ENCODE data around the gene SCUBE1.
A peak's percentile ranks its signal among the peaks of the same experiment; 100 is the strongest.
"Not testable (repeated sequence)": the region's sequence is repeated elsewhere in the genome, so short reads cannot be mapped to it uniquely, and the experiment has no call there.

The SCUBE1 gene

GRCh38 chr22:43299736-43300135, 43.4 kb downstream of the SCUBE1 start:
- no peak for DNase-seq

GRCh38 chr22:43298062-43298801, 44.9 kb downstream of the SCUBE1 start:
- no peak for DNase-seq

GRCh38 chr22:43297270-43298061, 45.7 kb downstream of the SCUBE1 start:
- no peak for DNase-seq

DNA sequence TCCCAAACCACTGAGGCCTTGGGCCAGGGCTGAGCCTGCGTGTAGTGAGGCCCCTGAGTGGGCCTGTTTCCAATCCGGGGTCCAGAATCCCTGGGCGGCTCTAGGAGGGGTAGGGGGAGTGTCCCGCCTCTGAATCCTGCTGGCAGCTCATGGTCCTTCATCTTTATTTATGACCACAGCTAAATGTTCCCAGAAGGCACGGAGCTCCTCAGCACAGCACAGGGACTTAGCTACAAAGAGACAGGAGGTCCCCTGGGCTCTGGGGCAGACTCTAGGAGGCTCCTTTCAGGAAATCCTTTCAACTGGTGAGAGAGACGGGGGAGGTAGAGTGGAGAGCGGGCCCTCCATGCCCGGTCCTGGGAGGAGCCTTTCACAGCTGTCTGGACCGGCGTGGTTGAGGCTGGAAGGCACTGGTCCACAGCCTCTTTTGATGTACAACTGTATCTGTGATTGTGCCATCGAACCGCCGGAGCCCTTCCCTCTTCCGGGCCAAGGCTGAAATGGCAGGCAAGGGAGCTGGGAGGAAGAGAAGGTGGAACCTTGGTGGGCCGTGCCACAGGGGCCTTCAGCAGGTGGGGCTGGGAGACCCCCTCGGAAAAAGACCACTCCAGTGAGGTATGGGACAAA, 46.8 kb downstream of the SCUBE1 start:
- DNase-seq: no peak

GRCh38 chr22:43295660-43296059, 47.5 kb downstream of the SCUBE1 start:
- no peak for DNase-seq

DNA sequence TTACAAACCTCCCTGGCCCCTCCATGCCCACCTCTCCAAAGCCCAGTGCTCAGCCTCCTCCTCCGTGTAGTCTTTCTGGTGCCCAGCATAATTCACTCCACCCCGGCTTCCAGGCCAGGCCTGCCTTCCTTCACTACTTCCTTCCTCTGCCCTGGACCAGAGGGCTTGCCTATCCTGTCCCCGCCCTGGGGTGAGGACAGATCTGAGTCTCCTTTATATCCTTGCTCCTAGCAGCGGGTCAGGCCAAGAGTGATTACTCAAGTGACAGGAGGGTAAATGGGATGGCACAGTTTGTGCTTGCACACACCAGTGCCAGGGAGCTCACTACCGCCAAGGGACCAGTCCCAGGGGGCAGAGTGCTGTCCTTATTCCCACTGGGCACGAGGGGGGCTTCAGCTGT, 48.0 kb downstream of the SCUBE1 start:
- DNase-seq: no peak

GRCh38 chr22:43293655-43294392, 49.3 kb downstream of the SCUBE1 start:
- no peak for DNase-seq

DNA sequence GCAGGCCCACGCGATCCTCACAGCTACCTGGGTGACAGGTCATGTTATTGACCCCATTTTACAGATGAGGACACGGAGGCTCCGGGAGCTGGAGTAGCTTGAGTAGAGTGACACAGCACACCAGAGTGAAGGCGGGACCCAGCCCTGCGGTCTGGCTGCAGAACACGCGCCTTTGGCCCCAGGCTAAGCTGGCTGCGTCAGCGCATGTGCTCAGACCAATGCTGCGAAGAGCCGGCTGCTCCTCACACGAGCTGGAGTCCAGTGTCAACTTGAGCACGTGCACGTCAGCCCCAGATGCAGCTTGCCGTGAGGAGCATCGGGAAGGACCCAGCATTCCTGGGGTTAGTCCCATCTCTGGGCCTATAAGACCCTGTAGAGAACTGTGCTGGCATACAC, 49.9 kb downstream of the SCUBE1 start:
- DNase-seq: no peak

DNA sequence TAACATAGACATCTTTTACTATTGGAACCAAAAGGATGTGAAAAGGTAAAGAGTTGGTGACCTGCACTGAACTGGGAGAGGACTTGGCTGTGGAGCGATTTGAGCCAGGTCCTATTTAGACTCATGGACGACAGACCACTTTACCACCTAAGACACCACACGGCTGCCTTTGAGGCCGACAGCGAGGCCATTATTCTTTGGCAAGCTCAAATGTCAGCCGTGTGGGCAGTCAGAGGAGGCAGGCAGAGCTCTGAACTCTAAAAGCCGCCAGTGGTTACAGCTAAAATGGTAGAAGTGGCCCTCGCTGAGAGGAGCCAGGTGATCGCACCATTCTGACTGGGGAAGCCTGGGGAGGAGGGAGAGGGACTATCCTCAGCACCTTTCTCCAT, 50.5 kb downstream of the SCUBE1 start:
- no peak for DNase-seq

DNA sequence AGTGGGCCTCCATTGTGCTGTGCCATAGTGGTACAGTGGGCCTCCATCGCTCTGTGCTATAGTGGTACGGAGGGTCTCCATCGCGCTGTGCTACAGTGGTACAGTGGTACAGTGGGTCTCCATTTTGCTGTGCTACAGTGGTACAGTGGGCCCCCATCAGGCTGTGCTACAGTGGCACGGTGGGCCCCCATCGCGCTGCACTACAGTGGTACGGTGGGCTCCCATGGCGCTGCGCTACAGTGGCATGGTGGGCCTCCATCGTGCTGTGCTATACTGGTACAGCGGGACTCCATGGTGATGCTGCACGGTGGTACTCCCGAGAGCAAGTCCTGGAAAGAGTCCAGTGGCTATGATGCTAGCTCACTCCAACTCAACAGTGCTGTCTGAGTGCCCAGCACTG, 51.8 kb downstream of the SCUBE1 start:
- DNase-seq: no peak

DNA sequence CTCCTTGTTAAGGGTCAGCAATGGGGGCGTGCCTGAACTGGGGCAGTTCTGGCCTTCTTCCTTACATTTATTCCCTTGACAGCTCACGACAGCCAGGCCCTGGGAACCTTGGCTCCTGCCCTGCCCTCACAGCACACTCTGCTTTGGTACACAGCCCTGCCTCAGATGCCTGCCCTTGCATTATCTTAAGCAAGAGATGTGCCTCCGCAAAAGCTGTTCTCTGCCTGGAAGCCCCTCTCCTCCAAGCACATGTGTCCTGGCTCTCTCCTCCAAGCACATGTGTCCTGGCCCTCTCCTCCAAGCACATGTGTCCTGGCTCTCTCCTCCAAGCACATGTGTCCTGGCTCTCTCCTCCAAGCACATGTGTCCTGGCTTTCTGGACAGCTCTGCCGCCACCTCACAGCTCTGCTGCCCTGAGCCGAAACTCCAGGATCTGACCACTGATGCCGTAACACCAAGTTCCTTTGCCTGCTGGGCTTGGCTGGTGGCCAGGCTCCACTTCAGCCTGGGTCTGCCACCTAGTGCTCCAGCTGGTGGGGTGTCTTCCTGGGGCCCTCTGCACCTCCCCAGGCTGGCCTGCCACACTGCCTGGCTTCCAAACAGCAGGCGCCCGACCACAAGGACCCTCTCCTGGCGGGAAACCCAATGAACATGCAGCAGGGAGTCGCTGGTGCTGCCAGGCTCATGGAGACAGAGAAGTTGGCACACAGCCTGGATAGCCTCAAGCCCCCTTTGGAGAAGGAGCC, 53.0 kb downstream of the SCUBE1 start:
- DNase-seq: no peak

GRCh38 chr22:43289531-43289963, 53.6 kb downstream of the SCUBE1 start:
- DNase-seq: no peak

GRCh38 chr22:43288807-43289420, 54.3 kb downstream of the SCUBE1 start:
- no peak for DNase-seq

DNA sequence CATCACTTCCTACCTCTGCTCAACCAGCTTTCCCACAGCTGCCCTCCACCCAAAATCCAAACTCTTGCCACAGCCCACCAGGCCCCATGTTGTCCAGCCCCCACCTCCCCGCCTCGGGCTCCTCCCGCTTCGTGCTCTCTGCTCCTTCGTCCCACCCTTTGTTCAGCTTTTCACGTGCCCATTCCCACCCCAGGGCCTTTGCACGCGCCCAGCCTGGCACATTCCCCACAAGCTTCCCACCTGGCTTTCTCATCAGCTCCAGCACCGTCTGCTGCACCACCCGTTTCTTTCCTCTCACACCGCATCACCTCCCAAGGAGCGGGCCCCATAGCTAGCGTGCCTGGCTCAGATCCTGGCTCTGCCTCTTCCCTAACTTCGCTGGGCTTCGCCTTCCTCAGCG, 54.8 kb downstream of the SCUBE1 start:
- no peak for DNase-seq

GRCh38 chr22:43287441-43287840, 55.7 kb downstream of the SCUBE1 start:
- no peak for DNase-seq

- DNase-seq: no peak
These were observed 61.8 kb downstream of the SCUBE1 start for GRCh38 chr22:43281394-43281793.

- DNase-seq: not testable (repeated sequence)
These were observed 62.7 kb downstream of the SCUBE1 start for GRCh38 chr22:43280523-43280886.

- no peak for DNase-seq
These were observed 63.2 kb downstream of the SCUBE1 start for GRCh38 chr22:43279867-43280522.

- peak; percentile 55 for DNase-seq
These were observed 65.1 kb downstream of the SCUBE1 start for GRCh38 chr22:43277987-43278601.

- DNase-seq: no peak
These were observed 66.1 kb downstream of the SCUBE1 start for GRCh38 chr22:43277091-43277490.

DNA sequence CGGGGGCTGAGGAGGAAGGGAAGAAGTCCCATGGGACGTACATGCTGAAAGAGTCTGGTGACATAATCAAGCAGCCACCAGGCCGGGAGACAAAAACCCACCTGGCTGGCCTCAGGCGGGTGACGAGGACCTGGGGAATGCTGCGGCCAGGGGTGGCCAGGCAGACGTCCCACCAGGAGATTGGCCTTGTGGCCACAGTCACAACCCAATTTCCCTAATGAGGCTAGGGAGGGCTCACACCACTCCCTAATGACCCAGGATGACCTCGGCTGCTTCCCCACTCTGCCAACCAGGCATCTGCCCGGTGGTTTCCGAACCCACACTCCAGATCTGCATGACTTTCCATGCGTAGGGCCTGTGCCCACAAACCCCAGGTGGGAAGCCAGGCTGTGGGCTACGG, 66.9 kb downstream of the SCUBE1 start:
- no peak for DNase-seq

Data from NCI-H748 treated with DMSO at 0.1 percent for 48 hours (cell line).